ENCODE measurements around the gene VAV2.

VAV2 gene

DNA sequence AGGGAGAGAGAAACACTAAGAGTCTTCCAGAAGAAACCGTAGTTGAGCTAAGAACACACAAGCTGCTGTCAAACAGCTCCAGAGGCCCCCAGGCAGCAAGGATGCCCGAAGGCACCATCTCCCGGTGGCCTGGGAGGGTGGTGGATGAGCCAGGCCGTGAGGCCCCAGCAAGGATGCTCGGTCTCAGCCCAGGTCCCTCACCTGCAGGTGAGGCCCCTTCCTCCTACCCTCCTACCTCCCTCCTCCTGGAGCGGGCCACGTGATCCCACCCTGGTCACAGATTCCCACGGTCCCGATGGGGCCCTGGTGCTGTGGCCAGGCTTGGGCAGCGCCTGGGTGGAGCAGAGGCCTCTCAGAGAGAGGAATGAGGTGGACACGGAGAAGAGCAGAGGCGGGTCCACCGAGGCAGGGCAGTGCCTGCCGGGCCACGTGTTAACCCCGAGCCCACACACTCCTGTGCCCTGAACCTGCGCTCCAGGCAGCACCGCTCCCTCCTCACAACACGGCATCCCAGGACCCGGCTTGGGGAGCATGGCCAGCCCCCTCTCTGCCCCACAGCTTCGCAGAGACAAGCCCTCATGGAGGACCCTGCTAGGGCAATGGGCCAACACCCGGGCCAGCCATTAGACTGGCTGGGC lies 158.6 kb downstream of the VAV2 start:
- DNase-seq (ENCODE audit: low spot score): no peak
- in situ Hi-C loops (cut with MboI; ENCODE audit: low pct_unique_long_range_greater_than_20kb, low sequenced_read_pairs, unreplicated experiment): no loop called here
- no peak for TF ChIP-seq CTCF (IDR thresholded peaks at IDR 0.05; ENCODE audit: extremely low read depth, insufficient read depth, missing control alignments)

DNA sequence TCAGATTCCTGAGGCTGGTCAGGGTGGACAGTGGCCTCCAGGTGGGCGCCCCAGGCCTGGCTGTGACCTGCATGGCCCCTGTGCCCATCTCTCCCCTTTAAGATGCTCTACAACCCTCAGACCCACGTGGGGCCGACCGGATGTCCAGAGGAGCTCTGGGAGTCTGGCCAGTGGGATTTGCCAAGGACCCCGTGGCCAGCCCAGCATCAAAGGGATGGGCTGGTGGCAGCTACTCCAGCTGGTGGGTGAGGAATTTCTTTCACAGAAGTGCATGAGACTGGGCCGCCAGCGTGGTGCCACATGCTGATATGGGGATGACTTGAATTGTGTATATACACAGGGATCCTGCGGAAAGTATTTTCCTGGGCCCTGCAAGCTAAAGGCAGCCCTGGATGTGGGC lies 159.2 kb downstream of the VAV2 start:
- no peak for TF ChIP-seq CTCF (IDR thresholded peaks at IDR 0.05; ENCODE audit: extremely low read depth, insufficient read depth, missing control alignments)
- in situ Hi-C loops (cut with MboI; ENCODE audit: low pct_unique_long_range_greater_than_20kb, low sequenced_read_pairs, unreplicated experiment): no loop called here
- no peak for DNase-seq (ENCODE audit: low spot score)

DNA sequence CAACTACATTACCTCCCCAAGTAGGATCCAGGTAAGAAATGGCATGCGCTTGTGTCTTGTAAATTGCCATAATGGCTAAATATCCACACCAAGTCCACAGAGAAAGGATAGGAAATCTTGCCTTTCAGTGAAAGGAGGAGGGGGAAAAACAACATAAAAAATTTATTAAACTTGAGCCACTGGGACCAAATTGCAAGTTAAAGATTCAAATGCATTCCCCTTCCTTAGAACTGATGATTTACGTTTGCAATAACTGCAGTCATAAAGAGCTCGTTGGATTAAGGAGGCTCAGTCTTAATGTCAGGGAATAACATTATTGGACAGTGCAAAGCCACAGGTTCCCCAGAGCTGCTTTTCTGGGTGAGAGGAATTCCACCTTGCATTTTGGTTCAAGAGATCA lies 161.4 kb downstream of the VAV2 start:
- in situ Hi-C loops (cut with MboI; ENCODE audit: low pct_unique_long_range_greater_than_20kb, low sequenced_read_pairs, unreplicated experiment): no loop called here
- no peak for DNase-seq (ENCODE audit: low spot score)
- no peak for TF ChIP-seq CTCF (IDR thresholded peaks at IDR 0.05; ENCODE audit: extremely low read depth, insufficient read depth, missing control alignments)

DNA sequence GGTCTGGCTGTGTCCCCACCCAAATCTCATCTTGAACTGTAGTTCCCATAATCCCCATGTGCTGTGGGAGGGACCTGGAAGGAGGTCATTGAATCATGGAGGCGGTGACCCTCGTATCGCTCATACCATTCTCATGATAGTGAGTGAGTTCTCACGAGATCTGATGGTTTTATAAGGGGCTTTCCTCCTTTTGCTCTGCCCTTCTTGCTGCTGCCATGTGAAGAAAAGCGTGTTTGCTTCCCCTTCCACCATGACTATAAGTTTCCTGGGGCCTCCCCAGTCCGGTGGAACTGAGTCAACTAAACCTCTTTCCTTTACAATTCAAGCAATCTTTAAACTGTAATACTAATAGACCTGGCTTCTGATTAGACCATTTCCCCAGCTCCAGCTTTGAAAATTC lies 161.8 kb downstream of the VAV2 start:
- in situ Hi-C loops (cut with MboI; ENCODE audit: low pct_unique_long_range_greater_than_20kb, low sequenced_read_pairs, unreplicated experiment): no loop called here
- TF ChIP-seq CTCF (IDR thresholded peaks at IDR 0.05; ENCODE audit: extremely low read depth, insufficient read depth, missing control alignments): no peak
- DNase-seq (ENCODE audit: low spot score): no peak

DNA sequence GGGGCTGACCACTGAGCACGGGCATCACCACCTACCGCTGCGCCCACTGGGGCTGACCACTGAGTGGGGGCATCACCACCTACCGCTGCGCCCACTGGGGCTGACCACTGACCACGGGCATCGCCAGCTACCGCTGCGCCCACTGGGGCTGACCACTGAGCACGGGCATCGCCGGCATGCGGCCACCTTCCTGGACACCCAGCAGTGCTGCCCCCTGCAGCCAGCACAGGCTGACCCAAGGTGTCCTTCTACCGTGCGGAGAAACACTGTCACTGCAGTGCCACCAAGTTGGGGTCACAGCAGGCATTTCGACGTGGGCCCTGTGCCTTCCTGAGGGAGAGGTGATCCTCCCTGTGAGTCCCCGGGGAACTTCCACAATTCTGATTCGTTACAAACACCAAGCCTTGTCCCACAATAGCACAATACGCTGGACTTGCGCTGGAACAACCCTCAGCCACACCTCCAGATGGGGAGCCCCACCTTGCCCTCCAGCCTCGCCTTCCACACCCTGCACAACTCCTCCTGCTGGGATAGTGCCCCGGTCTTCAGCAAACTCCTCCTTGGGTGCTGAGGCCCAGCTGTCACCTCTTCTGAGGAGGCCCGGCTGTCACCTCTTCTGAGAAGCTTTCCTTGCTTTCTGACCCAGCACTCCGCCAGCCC lies 163.7 kb downstream of the VAV2 start:
- no peak for DNase-seq (ENCODE audit: low spot score)
- in situ Hi-C loops (cut with MboI; ENCODE audit: low pct_unique_long_range_greater_than_20kb, low sequenced_read_pairs, unreplicated experiment): no loop called here
- TF ChIP-seq CTCF (IDR thresholded peaks at IDR 0.05; ENCODE audit: extremely low read depth, insufficient read depth, missing control alignments): no peak

DNA sequence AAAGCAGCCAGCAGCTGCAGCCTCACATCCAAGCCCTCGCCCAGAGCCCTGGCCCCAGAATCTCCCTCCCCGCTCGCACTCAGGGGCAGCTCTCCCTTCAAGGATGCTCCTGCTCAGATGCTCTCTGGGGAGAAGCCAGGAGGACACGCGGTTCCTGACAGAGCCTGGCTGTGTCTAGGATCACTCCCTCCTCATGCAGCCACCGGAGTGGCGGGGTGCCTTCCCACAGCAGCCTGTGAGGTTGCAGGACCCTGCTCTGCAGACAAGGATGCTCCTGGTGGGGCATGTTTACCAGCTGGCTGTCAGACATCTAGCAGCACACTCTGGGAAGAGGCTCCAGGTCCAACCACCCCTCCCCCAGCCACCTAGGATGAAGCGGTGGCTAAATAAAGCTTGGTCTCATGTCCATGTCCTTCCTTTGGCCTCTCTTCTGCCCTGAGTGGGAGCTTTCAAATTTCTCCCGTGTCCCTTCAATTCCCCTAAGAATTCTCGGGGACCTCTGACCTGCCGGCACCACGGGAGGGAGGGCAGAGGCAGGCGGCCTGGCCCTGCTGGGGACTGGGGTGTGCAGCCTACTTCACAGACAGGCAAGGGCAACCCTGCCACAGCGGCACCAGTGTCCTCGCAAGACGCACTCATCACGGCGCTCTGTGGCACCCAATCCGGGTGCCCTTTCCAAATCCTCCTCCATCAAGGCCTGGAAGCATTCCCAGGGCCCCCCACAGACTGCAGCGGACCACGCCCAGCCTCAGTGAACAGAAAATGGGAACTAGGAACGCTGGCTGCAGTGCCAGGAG lies 165.6 kb downstream of the VAV2 start:
- in situ Hi-C loops (cut with MboI; ENCODE audit: low pct_unique_long_range_greater_than_20kb, low sequenced_read_pairs, unreplicated experiment): no loop called here
- DNase-seq (ENCODE audit: low spot score): no peak
- TF ChIP-seq CTCF (IDR thresholded peaks at IDR 0.05; ENCODE audit: extremely low read depth, insufficient read depth, missing control alignments): no peak

All from GM13977 (cell line).